Testis (tissue), 3 donors: ENCODE measurements around the gene PLA1A. TPM values are rescaled to one million over a fixed set of nuclear protein-coding genes. Genes with fewer than 3 reads are reported as not detected.

Source experiments
- DNase-seq: peaks from one replicate; pipeline ENCODE4 v3.0.0-alpha.2; 2019
- H3K27ac ChIP-seq, 2 donors: fragments of 200-600 bp; sonication (generic); one replicate each; pipeline ENCODE4 v1.5.1; 2019
- H3K27me3 ChIP-seq: fragments of 200-600 bp; sonication (generic); one replicate; pipeline ENCODE4 v1.5.1; 2019
- H3K36me3 ChIP-seq: fragments of 200-600 bp; sonication (generic); one replicate; pipeline ENCODE4 v1.5.1; 2017; ENCODE audit warnings: low read depth; ENCODE audit errors: missing control alignments
- H3K4me1 ChIP-seq: fragments of 200-600 bp; sonication (generic); one replicate; pipeline ENCODE4 v1.5.1; 2019
- H3K4me3 ChIP-seq, 2 donors: fragments of 200-600 bp; sonication (generic); one replicate each; pipeline ENCODE4 v1.5.1; 2017 to 2019
- H3K9me3 ChIP-seq: fragments of 200-600 bp; sonication (generic); one replicate; pipeline ENCODE4 v1.5.1; 2017
- CTCF ChIP-seq, 3 experiments: fragments of 450-650 bp in 2 of 3; fragments of 200-600 bp in 1 of 3; sonication (generic) in 1 of 3; IDR thresholded peaks; one replicate each; pipeline ENCODE4 v1.5.1; 2016 to 2019; ENCODE audit warnings: antibody characterized with exemption in 3 of 3, mild to moderate bottlenecking in 2 of 3, moderate library complexity in 1 of 3
- POLR2A ChIP-seq: fragments of 450-650 bp; IDR thresholded peaks from one replicate; pipeline ENCODE4 v1.6.1; 2017; ENCODE audit warnings: antibody characterized with exemption, mild to moderate bottlenecking, moderate library complexity
- whole genome bisulfite sequencing, 2 donors: methylation state at CpG; one replicate each; pipeline ENCODE4 v1.1.5; 2018; 5-methylcytosine and 5-hydroxymethylcytosine counted together
- intact Hi-C: fragments of 100-400 bp; cut with DNase I; formaldehyde crosslinking; loops from one replicate; pipeline ENCODE4 v1.15.1; 2023; ENCODE audit warnings: low total_unique reads
- polyA plus RNA-seq: library from polyadenylated mRNA; stranded (reverse); fragments of 350-450 nt; fragmentation: Illumina TruSeq; extraction: RNeasy Lipid Tissue Mini Kit (QIAGEN cat#74804); gene quantifications from one replicate; pipeline ENCODE4 v1.2.3, GENCODE V29; 2014; ENCODE audit warnings: low read depth, low replicate concordance; ENCODE audit not compliant: insufficient read depth
- total RNA-seq, 2 donors: library from RNA; depleted of rRNA; stranded (reverse); fragments of >200 nt; gene quantifications; one replicate each; pipeline ENCODE4 v1.2.3, GENCODE V29; 2016

The PLA1A gene
- total and polyA plus RNA-seq, 3 donors from 2014 or later = 0.87 to 8.7 (median 2.7) TPM

GRCh38 chr3:119616056-119616455, 18.4 kb downstream of the PLA1A start:
- Histone ChIP-seq H3K9me3 (no peaks in the 10 kb centered on the region), H3K27me3 (no peaks in the 10 kb centered on the region), H3K27ac (no peak overlapping the region), H3K4me1 (no peaks in the 10 kb centered on the region), H3K36me3 (no peaks in the 10 kb centered on the region), H3K4me3 (no peak overlapping the region)
- DNase-seq = no peak
- 66 to 87% methylated on average over 4 of the region's 4 CpGs for WGBS, 2 donors
- intact Hi-C loops = no loop called here
- no peak for TF ChIP-seq POLR2A
- TF ChIP-seq CTCF (IDR thresholded peaks at IDR 0.05) = no peak

- 84 to 88% methylated on average over 7 of the region's 7 CpGs for WGBS, 2 donors
Observed at GRCh38 chr3:119619094-119619493, 21.4 kb downstream of the PLA1A start.

GRCh38 chr3:119620899-119621298, 23.2 kb downstream of the PLA1A start:
- no peaks in the 10 kb centered on the region for H3K4me1 ChIP-seq
- TF ChIP-seq POLR2A (no peak), CTCF (IDR thresholded peaks at IDR 0.05) (no peak)
- no peak for DNase-seq
- H3K9me3 ChIP-seq = no peaks in the 10 kb centered on the region
- intact Hi-C loops = no loop called here
- H3K4me3 ChIP-seq = no peak overlapping the region
- WGBS, 2 donors = 87 to 91% methylated on average over 5 of the region's 5 CpGs
- H3K36me3 ChIP-seq = no peaks in the 10 kb centered on the region
- no peaks in the 10 kb centered on the region for H3K27me3 ChIP-seq
- no peak overlapping the region for H3K27ac ChIP-seq

More at GRCh38 chr3:119619094-119619493, 21.4 kb downstream of the PLA1A start:
- Histone ChIP-seq H3K36me3 (no peaks in the 10 kb centered on the region), H3K4me1 (no peaks in the 10 kb centered on the region), H3K27ac (no peak overlapping the region), H3K9me3 (no peaks in the 10 kb centered on the region), H3K4me3 (no peak overlapping the region), H3K27me3 (no peaks in the 10 kb centered on the region)
- intact Hi-C loops = no loop called here
- no peak for DNase-seq
- TF ChIP-seq POLR2A = no peak
- no peak for TF ChIP-seq CTCF (IDR thresholded peaks at IDR 0.05)

- no peaks in the 10 kb centered on the region for H3K36me3 ChIP-seq
- no peak for DNase-seq
- intact Hi-C loops = no loop called here
- 93 to 94% methylated on average over 9 of the region's 9 CpGs for WGBS, 2 donors
- no peak overlapping the region for H3K27ac ChIP-seq
- H3K27me3 ChIP-seq = no peaks in the 10 kb centered on the region
- TF ChIP-seq CTCF (IDR thresholded peaks at IDR 0.05) = no peak
- TF ChIP-seq POLR2A = no peak
- no peaks in the 10 kb centered on the region for H3K4me1 ChIP-seq
- no peak overlapping the region for H3K4me3 ChIP-seq
- no peaks in the 10 kb centered on the region for H3K9me3 ChIP-seq
Observed at GRCh38 chr3:119624002-119624720, 26.5 kb downstream of the PLA1A start.
